ENCODE results near the gene DUSP16.

The DUSP16 gene

DNA sequence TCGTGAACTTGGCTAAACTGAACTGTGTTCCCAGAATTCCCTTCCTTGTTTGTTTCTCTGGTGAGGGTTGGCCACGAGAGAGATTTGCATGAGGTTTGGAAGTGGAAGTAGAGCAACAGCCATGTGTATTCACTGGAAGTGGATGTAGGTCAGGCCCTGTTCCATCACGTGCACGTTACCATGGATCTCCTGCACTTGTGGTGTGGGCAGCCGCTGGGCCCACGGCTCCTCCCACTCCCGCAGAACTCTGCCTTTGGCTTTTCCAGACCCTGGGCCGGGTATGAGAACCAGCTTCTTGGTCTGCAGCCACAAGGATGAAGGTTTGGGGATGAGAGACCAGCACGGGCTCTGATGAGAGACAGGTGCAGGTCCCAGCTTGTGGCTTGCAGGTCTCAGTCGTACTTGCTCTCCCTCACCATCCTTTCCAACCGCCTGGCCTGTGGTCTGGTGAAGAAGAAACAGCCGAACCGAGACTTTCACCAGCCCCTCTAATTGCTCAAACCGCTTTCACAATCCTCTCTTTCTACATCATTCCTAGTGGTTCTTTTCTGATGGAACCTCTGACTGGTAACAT, 94.9 kb downstream of the DUSP16 start:
- no peak for DNase-seq (ENCODE audit: low read depth)

DNA sequence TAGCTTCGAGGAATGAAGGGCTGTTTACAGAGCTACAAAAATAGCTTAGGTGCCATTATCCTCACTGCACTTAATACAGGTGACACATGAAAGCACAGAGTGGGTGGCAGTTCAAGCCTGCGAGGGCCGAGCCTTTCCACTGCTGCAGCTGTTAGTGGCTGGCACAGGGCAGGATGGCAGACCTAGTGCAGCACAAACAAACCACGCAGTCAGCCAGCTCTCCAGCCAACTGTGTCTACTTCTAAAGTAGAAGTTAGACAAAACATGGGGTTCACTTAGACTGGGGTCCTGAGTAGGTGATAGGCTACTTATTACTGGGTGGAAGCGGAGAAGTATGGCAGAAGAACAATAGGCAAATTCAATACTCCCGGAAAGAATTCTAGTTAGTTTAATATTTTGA, 95.4 kb downstream of the DUSP16 start:
- no peak for DNase-seq (ENCODE audit: low read depth)

GRCh38 chr12:12466157-12466556, 96.5 kb downstream of the DUSP16 start:
- peak; percentile 28 for DNase-seq (ENCODE audit: low read depth)

- DNase-seq (ENCODE audit: low read depth) = no peak
These were observed 97.1 kb downstream of the DUSP16 start for GRCh38 chr12:12465522-12465921.

DNA sequence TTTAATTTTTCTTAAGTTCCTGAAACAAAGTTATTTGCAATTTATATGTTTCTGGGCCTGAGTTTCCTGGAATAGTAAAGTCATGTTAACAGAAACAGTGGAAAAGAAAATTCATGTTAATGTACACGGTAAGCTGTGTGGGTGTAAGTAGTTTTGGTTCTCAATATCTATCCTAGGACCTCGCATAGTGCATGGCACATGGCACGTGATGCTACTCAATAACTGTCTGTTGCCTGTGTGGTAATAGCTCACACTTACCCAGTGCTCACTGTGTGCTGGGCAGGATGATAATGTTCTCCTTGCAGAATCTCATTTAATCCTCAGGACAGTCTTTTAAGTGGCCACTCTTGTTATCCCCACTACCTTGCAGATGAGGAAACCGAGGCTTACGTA, 100.7 kb downstream of the DUSP16 start:
- DNase-seq (ENCODE audit: low read depth) = no peak

- no peak for DNase-seq (ENCODE audit: low read depth)
These were observed 101.4 kb downstream of the DUSP16 start for GRCh38 chr12:12460935-12461922.

DNA sequence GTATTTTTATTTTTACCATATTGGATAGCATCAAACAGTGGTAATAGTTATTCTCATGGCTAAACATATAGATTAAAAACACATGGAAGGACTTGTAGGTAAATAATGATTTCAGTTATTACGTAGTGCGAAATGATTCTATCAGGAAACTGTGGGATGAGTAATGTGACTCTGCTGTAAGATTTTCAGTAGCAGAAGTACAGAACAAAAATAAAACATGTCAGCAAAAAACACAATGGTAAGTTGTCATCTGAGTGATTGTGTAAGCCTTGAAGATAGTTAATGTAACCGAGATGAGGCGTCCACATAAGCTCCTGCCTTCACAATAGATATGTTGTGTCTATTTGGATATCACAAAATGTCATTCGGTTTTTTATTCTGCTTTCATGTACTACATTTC, 106.0 kb downstream of the DUSP16 start:
- no peak for DNase-seq (ENCODE audit: low read depth)

- DNase-seq (ENCODE audit: low read depth) = no peak
These were observed 108.3 kb downstream of the DUSP16 start for GRCh38 chr12:12454315-12454714.

DNA sequence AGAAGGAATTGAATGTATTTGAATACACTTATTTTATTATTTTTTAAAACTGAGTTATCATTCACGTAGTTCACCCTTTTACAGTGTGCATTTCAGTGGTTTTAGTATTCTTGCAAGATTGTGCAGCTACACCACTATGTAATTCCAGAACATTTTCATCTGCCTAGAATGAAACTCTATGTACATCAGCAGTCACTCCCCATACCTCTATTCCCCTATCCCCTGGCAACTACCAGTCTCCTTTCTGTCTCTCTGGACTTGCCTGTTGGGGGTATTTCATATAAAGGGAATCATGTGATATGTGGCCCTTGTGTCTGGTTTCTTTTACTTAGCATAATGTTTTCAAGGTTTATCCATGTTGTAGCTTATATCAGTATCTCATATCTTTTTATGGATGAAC, 109.0 kb downstream of the DUSP16 start:
- DNase-seq (ENCODE audit: low read depth) = no peak

GRCh38 chr12:12452326-12452902, 110.2 kb downstream of the DUSP16 start:
- DNase-seq (ENCODE audit: low read depth) = no peak

DNA sequence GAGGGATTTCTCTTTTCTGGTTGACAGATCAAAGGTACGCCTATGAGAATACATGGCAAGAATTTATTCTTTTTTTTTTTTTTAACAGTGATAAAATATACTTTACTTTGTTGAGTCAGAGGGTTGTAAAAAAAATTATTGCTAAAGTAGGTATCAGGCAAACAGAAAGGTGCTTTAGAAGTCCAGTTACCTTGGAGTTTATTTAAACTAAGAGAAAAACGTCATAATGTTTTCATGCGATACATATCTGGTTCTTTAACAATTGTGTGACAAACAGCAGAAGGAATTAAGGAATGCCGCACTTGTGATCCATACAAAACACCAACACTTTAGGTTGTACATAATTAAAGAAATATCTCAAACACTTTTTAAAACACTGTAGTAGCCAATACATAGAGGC, 111.6 kb downstream of the DUSP16 start:
- no peak for DNase-seq (ENCODE audit: low read depth)

DNA sequence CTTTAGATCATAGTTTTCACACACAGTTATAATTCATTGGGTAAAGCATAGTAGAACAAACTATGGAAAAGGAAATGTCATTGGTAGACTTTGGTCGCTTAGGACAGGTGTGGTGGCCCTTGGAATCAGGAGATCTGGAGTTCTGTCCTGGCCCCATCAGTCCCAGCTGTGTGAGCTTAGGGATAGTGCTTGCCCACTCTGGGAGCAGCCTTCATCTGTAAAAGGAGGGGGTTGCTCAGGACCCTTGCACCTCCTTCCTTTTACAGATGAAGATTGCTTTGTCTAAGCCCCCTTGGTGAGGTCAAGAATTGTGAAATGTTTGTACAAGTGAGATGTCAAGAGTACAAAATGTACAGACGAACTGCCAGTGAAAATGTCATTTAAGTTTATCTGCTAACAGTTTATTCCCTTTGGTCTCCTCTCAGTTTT, 112.6 kb downstream of the DUSP16 start:
- no peak for DNase-seq (ENCODE audit: low read depth)

- DNase-seq (ENCODE audit: low read depth) = no peak
These were observed 113.1 kb downstream of the DUSP16 start for GRCh38 chr12:12449533-12450025.

- DNase-seq (ENCODE audit: low read depth) = no peak
These were observed 114.8 kb downstream of the DUSP16 start for GRCh38 chr12:12447837-12448236.

DNA sequence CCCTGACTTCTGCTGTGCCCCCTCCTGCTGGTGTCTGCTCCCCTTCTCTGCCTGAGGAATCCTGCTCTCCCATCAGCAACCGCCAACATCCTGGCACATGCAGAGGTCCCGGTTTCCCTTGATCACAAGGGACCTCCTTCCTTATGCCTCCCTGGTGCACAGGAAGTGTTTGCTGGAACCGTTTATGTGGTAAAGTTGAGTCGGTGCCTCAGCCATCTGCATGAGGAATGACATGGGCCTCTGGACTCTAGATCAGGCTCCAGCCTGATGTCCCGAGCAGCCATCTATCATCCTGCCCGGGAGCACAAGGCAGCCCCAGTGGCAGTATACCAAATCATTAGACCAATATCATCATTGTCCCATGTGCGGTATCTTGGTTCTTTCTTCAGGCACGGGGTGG, 115.4 kb downstream of the DUSP16 start:
- DNase-seq (ENCODE audit: low read depth) = no peak

- DNase-seq (ENCODE audit: low read depth) = no peak
These were observed 115.9 kb downstream of the DUSP16 start for GRCh38 chr12:12446786-12447185.

DNA sequence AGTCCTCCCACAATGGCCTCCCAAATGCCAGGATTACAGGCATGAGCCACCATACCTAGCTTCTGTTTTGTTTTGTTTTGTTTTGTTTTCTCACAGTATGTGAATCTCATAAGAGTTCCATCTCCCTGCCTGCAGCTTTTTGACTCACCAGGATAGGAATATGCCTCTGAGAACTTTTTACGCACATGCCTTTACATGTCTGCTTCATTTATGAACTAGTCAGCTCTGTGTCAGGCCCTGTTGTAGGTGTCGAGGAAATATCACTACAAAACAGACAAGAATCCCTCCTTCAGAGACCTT, 116.8 kb downstream of the DUSP16 start:
- no peak for DNase-seq (ENCODE audit: low read depth)

GRCh38 chr12:12445165-12445881, 117.3 kb downstream of the DUSP16 start:
- DNase-seq (ENCODE audit: low read depth) = no peak

- no peak for DNase-seq (ENCODE audit: low read depth)
These were observed 119.2 kb downstream of the DUSP16 start for GRCh38 chr12:12443431-12443878.

GRCh38 chr12:12442548-12443071, 120.1 kb downstream of the DUSP16 start:
- DNase-seq (ENCODE audit: low read depth) = no peak

- DNase-seq (ENCODE audit: low read depth) = peak; percentile 27
These were observed 120.7 kb downstream of the DUSP16 start for GRCh38 chr12:12441843-12442461.

DNA sequence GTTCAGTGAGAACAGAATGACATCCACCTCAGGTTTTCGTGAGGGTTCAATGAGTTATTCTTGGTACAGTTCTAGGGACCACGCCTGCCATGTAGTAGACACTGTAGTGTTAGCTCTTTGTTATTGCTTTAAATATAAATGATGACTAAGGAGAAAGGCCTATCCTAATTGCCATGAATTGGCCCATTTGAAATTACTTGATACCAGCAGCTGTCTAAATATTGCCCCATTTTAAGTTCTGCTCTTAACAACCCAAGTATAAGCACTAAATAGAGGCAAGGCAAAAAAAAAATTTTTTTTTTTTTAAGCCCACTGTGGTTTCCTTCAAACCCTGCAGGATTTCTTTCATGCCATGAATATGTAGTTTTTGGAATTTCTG, 121.2 kb downstream of the DUSP16 start:
- DNase-seq (ENCODE audit: low read depth) = no peak

Measured in activated gamma-delta T cell treated with anti-CD3 and anti-CD28 coated beads, Interleukin-2, amount 50 U/mL, for 16 hours (primary cell).